Measurements from ENCODE around the gene PDHX.

The PDHX gene

DNA sequence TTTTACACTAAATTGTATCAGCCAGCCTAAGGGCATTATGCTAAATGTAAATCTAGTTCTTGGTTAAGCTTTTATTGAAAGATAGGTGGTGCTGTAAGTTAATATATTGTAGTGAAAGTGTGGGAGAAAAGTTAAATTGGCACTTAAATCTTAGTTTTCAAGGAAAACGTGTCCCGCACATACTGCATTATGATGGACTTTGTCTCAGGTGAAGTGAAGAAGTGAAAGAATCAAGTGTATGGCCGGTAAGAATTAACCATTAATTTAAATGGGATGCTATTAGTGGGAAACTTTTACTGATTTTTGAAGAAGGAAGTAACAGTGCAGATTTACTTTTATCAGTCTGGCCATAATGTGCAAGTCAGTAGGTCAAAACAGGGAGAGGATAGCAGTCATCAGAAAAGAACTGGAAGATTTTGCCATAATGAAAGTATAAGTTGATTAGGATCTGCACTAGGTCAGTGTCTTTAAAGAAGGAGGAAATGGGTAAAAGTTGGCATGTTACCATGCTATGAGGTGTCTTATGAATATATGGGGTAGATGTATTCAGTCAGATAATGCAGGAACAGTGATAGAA lies 81.6 kb downstream of the PDHX start:
- Histone ChIP-seq H3K9me3 (ENCODE audit: low read depth, low read length) (no peaks in the 10 kb centered on the region), H3K27ac (no peak overlapping the region), H3K4me3 (no peak overlapping the region), H3K9ac (ENCODE audit: insufficient read length) (no peak overlapping the region), H3K36me3 (ENCODE audit: insufficient read depth, low read length) (no peaks in the 10 kb centered on the region)
- no peak for DNase-seq (ENCODE audit: low read depth, low spot score)
- no peak for TF ChIP-seq EZH2 (IDR thresholded peaks at IDR 0.05)
- TF ChIP-seq FOXP2 (optimal IDR thresholded peaks at IDR 0.05; ENCODE audit: control extremely low read depth, extremely low read length, insufficient read depth): no peak
- no peak for TF ChIP-seq POLR2AphosphoS5 (IDR thresholded peaks at IDR 0.05; ENCODE audit: borderline replicate concordance, low read depth, low read length)

DNA sequence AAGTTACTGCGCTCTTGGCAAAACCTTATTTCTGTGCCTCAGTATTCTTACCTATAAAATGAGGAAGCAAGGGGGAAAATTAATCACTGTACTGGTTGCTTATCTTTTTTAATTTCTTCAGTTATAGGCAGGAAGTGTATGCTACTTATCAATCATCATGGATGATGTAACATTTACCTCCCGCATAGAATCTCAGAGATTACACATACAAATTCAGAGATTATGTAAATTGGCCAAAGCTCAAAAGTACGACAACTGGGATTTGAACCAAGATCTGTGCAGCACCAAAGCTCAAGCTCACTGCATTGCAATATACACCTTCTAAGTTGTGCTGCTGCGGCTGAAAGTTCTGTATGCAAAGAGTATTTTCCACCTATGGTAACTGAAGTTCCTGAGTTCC lies 83.0 kb downstream of the PDHX start:
- Histone ChIP-seq H3K27ac (no peak overlapping the region), H3K9me3 (ENCODE audit: low read depth, low read length) (no peaks in the 10 kb centered on the region), H3K4me3 (no peak overlapping the region), H3K9ac (ENCODE audit: insufficient read length) (no peak overlapping the region), H3K36me3 (ENCODE audit: insufficient read depth, low read length) (no peaks in the 10 kb centered on the region)
- DNase-seq (ENCODE audit: low read depth, low spot score): no peak
- TF ChIP-seq FOXP2 (optimal IDR thresholded peaks at IDR 0.05; ENCODE audit: control extremely low read depth, extremely low read length, insufficient read depth): no peak

GRCh38 chr11:35003186-35003585 lies 86.8 kb downstream of the PDHX start:
- TF ChIP-seq FOXP2 (optimal IDR thresholded peaks at IDR 0.05; ENCODE audit: control extremely low read depth, extremely low read length, insufficient read depth) (no peak), EZH2 (IDR thresholded peaks at IDR 0.05) (no peak), POLR2AphosphoS5 (IDR thresholded peaks at IDR 0.05; ENCODE audit: borderline replicate concordance, low read depth, low read length) (no peak)
- Histone ChIP-seq H3K27ac (no peak overlapping the region), H3K9ac (ENCODE audit: insufficient read length) (no peak overlapping the region), H3K4me3 (no peak overlapping the region), H3K9me3 (ENCODE audit: low read depth, low read length) (no peaks in the 10 kb centered on the region), H3K36me3 (ENCODE audit: insufficient read depth, low read length) (no peaks in the 10 kb centered on the region)
- no peak for DNase-seq (ENCODE audit: low read depth, low spot score)

GRCh38 chr11:35003658-35004057 lies 87.2 kb downstream of the PDHX start:
- no peak overlapping the region for H3K4me3 ChIP-seq
- no peaks in the 10 kb centered on the region for H3K9me3 ChIP-seq (ENCODE audit: low read depth, low read length)
- H3K36me3 ChIP-seq (ENCODE audit: insufficient read depth, low read length): no peaks in the 10 kb centered on the region
- DNase-seq (ENCODE audit: low read depth, low spot score): no peak
- H3K9ac ChIP-seq (ENCODE audit: insufficient read length): no peak overlapping the region
- H3K27ac ChIP-seq: no peak overlapping the region
- TF ChIP-seq EZH2 (IDR thresholded peaks at IDR 0.05) (no peak), FOXP2 (optimal IDR thresholded peaks at IDR 0.05; ENCODE audit: control extremely low read depth, extremely low read length, insufficient read depth) (no peak), POLR2AphosphoS5 (IDR thresholded peaks at IDR 0.05; ENCODE audit: borderline replicate concordance, low read depth, low read length) (no peak)

DNA sequence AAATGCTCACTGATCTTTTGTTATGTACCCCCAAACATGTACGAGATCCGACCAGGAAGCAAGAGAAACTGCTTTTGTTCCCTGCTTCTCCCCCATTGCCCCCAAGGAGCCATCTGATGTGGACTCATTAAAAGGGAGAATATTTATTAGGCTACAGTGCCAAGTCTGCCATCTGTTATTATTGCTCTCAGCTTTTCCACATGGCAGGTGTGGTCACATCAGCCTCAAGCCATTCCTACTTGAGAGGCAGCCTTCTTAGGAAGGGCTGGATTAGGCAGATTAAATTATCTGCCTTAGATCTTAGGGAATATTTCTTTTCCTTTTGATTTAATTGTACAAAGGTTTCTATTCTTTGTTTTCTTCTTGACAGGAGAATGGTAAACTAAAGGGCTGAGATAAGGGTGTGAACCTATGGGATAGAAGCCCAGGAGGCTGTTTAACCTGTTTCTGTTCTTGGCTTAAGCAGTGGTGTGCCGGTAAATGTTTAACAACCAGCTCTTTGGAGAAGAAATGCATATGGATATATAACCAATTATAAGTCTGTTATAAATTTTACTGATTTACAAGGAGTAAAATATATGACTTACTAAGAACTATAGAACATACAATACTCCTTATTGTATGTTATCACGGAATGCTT lies 88.8 kb downstream of the PDHX start:
- no peaks in the 10 kb centered on the region for H3K9me3 ChIP-seq (ENCODE audit: low read depth, low read length)
- H3K4me3 ChIP-seq: no peak overlapping the region
- no peak for TF ChIP-seq EZH2 (IDR thresholded peaks at IDR 0.05)
- no peak for TF ChIP-seq POLR2AphosphoS5 (IDR thresholded peaks at IDR 0.05; ENCODE audit: borderline replicate concordance, low read depth, low read length)
- no peaks in the 10 kb centered on the region for H3K36me3 ChIP-seq (ENCODE audit: insufficient read depth, low read length)
- no peak overlapping the region for H3K9ac ChIP-seq (ENCODE audit: insufficient read length)
- no peak for DNase-seq (ENCODE audit: low read depth, low spot score)
- H3K27ac ChIP-seq: no peak overlapping the region

GRCh38 chr11:35006389-35007128 lies 90.1 kb downstream of the PDHX start:
- no peak overlapping the region for H3K9ac ChIP-seq (ENCODE audit: insufficient read length)
- TF ChIP-seq POLR2AphosphoS5 (IDR thresholded peaks at IDR 0.05; ENCODE audit: borderline replicate concordance, low read depth, low read length) (no peak), EZH2 (IDR thresholded peaks at IDR 0.05) (no peak), FOXP2 (optimal IDR thresholded peaks at IDR 0.05; ENCODE audit: control extremely low read depth, extremely low read length, insufficient read depth) (no peak)
- no peaks in the 10 kb centered on the region for H3K9me3 ChIP-seq (ENCODE audit: low read depth, low read length)
- H3K36me3 ChIP-seq (ENCODE audit: insufficient read depth, low read length): no peaks in the 10 kb centered on the region
- no peak for DNase-seq (ENCODE audit: low read depth, low spot score)
- H3K27ac ChIP-seq: no peak overlapping the region
- H3K4me3 ChIP-seq: no peak overlapping the region

GRCh38 chr11:35007277-35007676 lies 90.9 kb downstream of the PDHX start:
- DNase-seq (ENCODE audit: low read depth, low spot score): no peak

DNA sequence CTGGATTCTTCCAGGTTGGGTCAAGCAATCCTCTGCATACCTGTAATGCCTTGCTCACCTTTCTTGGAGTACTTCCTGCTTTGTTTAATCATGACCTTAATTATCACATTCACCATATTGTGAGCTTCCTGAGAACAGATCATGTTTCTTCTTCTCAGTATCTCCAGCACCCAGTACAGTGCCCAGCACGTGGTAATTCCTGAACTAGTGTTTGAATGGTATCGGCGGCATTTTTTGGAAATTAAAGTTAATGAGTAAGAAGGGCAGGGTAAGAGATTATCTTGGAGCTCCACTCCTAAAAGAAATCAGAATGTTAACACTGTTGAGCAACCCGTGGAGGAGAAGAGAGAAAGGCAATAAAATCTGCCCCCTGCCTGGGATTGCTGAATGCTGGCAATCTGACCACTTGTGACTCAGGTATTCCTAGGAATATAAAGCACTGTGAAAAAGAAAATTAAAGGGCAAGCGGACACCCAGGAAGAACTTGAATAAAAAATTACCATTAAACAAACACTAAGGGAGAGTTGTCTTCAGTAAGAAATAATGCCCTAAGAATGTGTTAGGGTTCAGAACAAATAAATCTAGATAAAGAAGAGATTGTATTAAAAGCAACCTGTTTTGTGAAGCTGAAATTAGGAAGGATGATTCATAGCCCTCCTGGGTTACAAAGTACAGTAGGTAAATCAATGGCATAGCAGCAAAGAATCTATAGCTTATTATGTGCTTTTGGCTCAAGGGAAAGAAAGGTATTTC lies 92.9 kb downstream of the PDHX start:
- Histone ChIP-seq H3K36me3 (ENCODE audit: insufficient read depth, low read length) (no peaks in the 10 kb centered on the region), H3K9ac (ENCODE audit: insufficient read length) (no peak overlapping the region), H3K4me3 (no peak overlapping the region), H3K9me3 (ENCODE audit: low read depth, low read length) (no peaks in the 10 kb centered on the region), H3K27ac (no peak overlapping the region)
- no peak for TF ChIP-seq POLR2AphosphoS5 (IDR thresholded peaks at IDR 0.05; ENCODE audit: borderline replicate concordance, low read depth, low read length)
- TF ChIP-seq FOXP2 (optimal IDR thresholded peaks at IDR 0.05; ENCODE audit: control extremely low read depth, extremely low read length, insufficient read depth): no peak
- TF ChIP-seq EZH2 (IDR thresholded peaks at IDR 0.05): no peak
- no peak for DNase-seq (ENCODE audit: low read depth, low spot score)

More at GRCh38 chr11:35007277-35007676, 90.9 kb downstream of the PDHX start:
- Histone ChIP-seq H3K27ac (no peak overlapping the region), H3K36me3 (ENCODE audit: insufficient read depth, low read length) (no peaks in the 10 kb centered on the region), H3K4me3 (no peak overlapping the region), H3K9ac (ENCODE audit: insufficient read length) (no peak overlapping the region), H3K9me3 (ENCODE audit: low read depth, low read length) (no peaks in the 10 kb centered on the region)
- TF ChIP-seq FOXP2 (optimal IDR thresholded peaks at IDR 0.05; ENCODE audit: control extremely low read depth, extremely low read length, insufficient read depth) (no peak), EZH2 (IDR thresholded peaks at IDR 0.05) (no peak), POLR2AphosphoS5 (IDR thresholded peaks at IDR 0.05; ENCODE audit: borderline replicate concordance, low read depth, low read length) (no peak)

Data from SK-N-MC (cell line).